Endothelial cell of umbilical vein (primary cell): ENCODE results near the gene PEX7. TPM values are rescaled to one million over a fixed set of nuclear protein-coding genes. Genes with fewer than 3 reads are reported as not detected.
A peak's percentile ranks its signal among the peaks of the same experiment; 100 is the strongest.

Experiments used
- BruUV-seq: library from RNA; stranded (reverse); fragments of 400-500 nt; replicated peaks from 2 replicates; lab custom pipeline; 2021; lab: Mats Ljungman, UMichigan
- CTCF ChIA-PET: fragments of 300-600, 350-600 bp; sonication (Branson Sonifier 250); formaldehyde crosslinking; loops from one replicate; lab custom pipeline; 2021; ENCODE audit warnings: antibody characterized with exemption, inconsistent platforms; lab: Charles Lee
- POLR2A ChIA-PET: fragments of 300-600, 350-600 bp; sonication (Branson Sonifier 250); formaldehyde crosslinking; loops from one replicate; lab custom pipeline; 2021; ENCODE audit warnings: antibody characterized with exemption, inconsistent platforms; lab: Charles Lee
- DNase-seq: peaks from one replicate; pipeline ENCODE4 v3.0.0-alpha.2; 2011; ENCODE audit warnings: low read depth, low spot score
- FAIRE-seq: peaks from 2 replicates; lab custom pipeline; 2011; peaks lifted over from hg19 to GRCh38; lab: Jason Lieb, UNC
- H2AFZ ChIP-seq: 2 replicates; pipeline ENCODE4 v1.6.0; 2012; ENCODE audit warnings: low read depth, low read length, control low read depth, inconsistent platforms
- H3K27ac ChIP-seq: 2 replicates; pipeline ENCODE4 v1.5.1; 2011; ENCODE audit warnings: low read depth, mild to moderate bottlenecking, control low read depth, low read length, moderate library complexity; ENCODE audit not compliant: insufficient read depth
- H3K27me3 ChIP-seq, 2 experiments: 2 replicates each; pipeline versions ENCODE4 v1.6.0 to v1.6.1; 2011; ENCODE audit warnings: low read length in 2 of 2, mixed read lengths in 1 of 2; ENCODE audit not compliant: control insufficient read depth in 2 of 2, insufficient read depth in 2 of 2
- H3K36me3 ChIP-seq, 2 experiments: 2 replicates in 1 of 2; 3 replicates in 1 of 2; pipeline ENCODE4 v1.5.1; 2011; ENCODE audit warnings: low read length in 2 of 2, mild to moderate bottlenecking in 1 of 2, moderate library complexity in 1 of 2; ENCODE audit not compliant: control insufficient read depth in 2 of 2, insufficient read depth in 2 of 2; ENCODE audit errors: extremely low read depth in 1 of 2
- H3K4me1 ChIP-seq: 3 replicates; pipeline ENCODE4 v1.5.1; 2011; ENCODE audit warnings: mild to moderate bottlenecking, low read length; ENCODE audit not compliant: control insufficient read depth, insufficient read depth; ENCODE audit errors: extremely low read depth
- H3K4me2 ChIP-seq: 2 replicates; pipeline ENCODE4 v1.6.1; 2011; ENCODE audit warnings: low read length, control low read depth, mixed read lengths; ENCODE audit not compliant: insufficient read depth
- H3K4me3 ChIP-seq, 3 experiments: fragments of 200-600 bp in 1 of 3; sonication (generic), shearing (Covaris generic) in 1 of 3; replicated peaks in 1 of 3; 2 replicates each; pipeline ENCODE4 v1.5.1; 2011 to 2016; ENCODE audit warnings: control low read depth in 3 of 3, low read length in 3 of 3, mild to moderate bottlenecking in 2 of 3, inconsistent platforms in 1 of 3, low read depth in 1 of 3, moderate library complexity in 1 of 3; ENCODE audit not compliant: insufficient read depth in 1 of 3
- H3K79me2 ChIP-seq: 2 replicates; pipeline ENCODE4 v1.6.0; 2012; ENCODE audit warnings: low read length, inconsistent platforms; ENCODE audit not compliant: control insufficient read depth, insufficient read depth
- H3K9ac ChIP-seq: replicated peaks from 2 replicates; pipeline ENCODE3; 2011; ENCODE audit warnings: low read length, control low read depth; ENCODE audit not compliant: insufficient read depth; ENCODE audit errors: extremely low read depth
- H3K9me1 ChIP-seq: replicated peaks from 3 replicates; pipeline ENCODE4 v1.6.0; 2011; ENCODE audit warnings: mild to moderate bottlenecking, low read length; ENCODE audit not compliant: control insufficient read depth, insufficient read depth; ENCODE audit errors: extremely low read depth
- H3K9me3 ChIP-seq: replicated peaks from 2 replicates; pipeline ENCODE4 v1.5.1; 2012; ENCODE audit warnings: low read length, inconsistent platforms; ENCODE audit not compliant: control insufficient read depth, insufficient read depth
- H4K20me1 ChIP-seq: replicated peaks from 2 replicates; pipeline ENCODE3; 2011; ENCODE audit warnings: mild to moderate bottlenecking, low read length; ENCODE audit not compliant: control insufficient read depth, insufficient read depth; ENCODE audit errors: extremely low read depth
- CTCF ChIP-seq, 2 donors: IDR thresholded peaks; 1 replicate in 1 of 2; 2 replicates in 1 of 2; pipeline ENCODE4 v1.5.1; 2011; ENCODE audit warnings: low read length in 2 of 2, mild to moderate bottlenecking in 2 of 2, moderate library complexity in 2 of 2, control low read depth in 1 of 2, inconsistent platforms in 1 of 2, low read depth in 1 of 2; ENCODE audit not compliant: insufficient read depth in 1 of 2; ENCODE audit errors: extremely low read depth in 1 of 2
- EZH2 ChIP-seq: IDR thresholded peaks from 2 replicates; pipeline ENCODE4 v1.6.1; 2012; ENCODE audit warnings: borderline replicate concordance, low read depth, mild to moderate bottlenecking, moderate library complexity, low read length, inconsistent platforms; ENCODE audit not compliant: severe bottlenecking
- FOS ChIP-seq: IDR thresholded peaks from 2 replicates; pipeline ENCODE4 v1.6.1; 2011; ENCODE audit warnings: mild to moderate bottlenecking, low read length, moderate library complexity, borderline replicate concordance; ENCODE audit not compliant: insufficient read depth
- GATA2 ChIP-seq: IDR thresholded peaks from 2 replicates; pipeline ENCODE4 v1.7.0; 2011; ENCODE audit warnings: low read depth, mild to moderate bottlenecking, moderate library complexity, mixed read lengths, low read length; ENCODE audit not compliant: insufficient read length, insufficient read depth
- JUN ChIP-seq: IDR thresholded peaks from 2 replicates; pipeline ENCODE4 v1.6.1; 2011; ENCODE audit warnings: borderline replicate concordance, low read depth; ENCODE audit not compliant: insufficient read length, insufficient read depth
- MAX ChIP-seq: IDR thresholded peaks from 2 replicates; pipeline ENCODE4 v1.6.1; 2011; ENCODE audit not compliant: insufficient read depth, insufficient read length
- MYC ChIP-seq: IDR thresholded peaks from one replicate; pipeline ENCODE4 v1.6.1; 2011; ENCODE audit warnings: mild to moderate bottlenecking, low read depth, low read length
- POLR2A ChIP-seq: IDR thresholded peaks from 2 replicates; pipeline ENCODE4 v1.6.1; 2012; ENCODE audit warnings: low read depth, mild to moderate bottlenecking, control low read depth, low read length
- POLR2AphosphoS5 ChIP-seq: IDR thresholded peaks from 2 replicates; pipeline ENCODE4 v1.6.1; 2012; ENCODE audit warnings: low read depth, mild to moderate bottlenecking, control low read depth, low read length, moderate library complexity; ENCODE audit not compliant: insufficient read depth
- dilution Hi-C: fragments of 300-500 bp; cut with MboI; formaldehyde crosslinking; loops from one replicate; pipeline ENCODE4 v1.15.0; 2019; ENCODE audit warnings: low sequenced_read_pairs; ENCODE audit not compliant: extremely low pct_ligation_motif_present
- intact Hi-C: fragments of 100-400 bp; cut with micrococcal nuclease; formaldehyde crosslinking; loops from one replicate; pipeline ENCODE4 v1.10.0; 2022
- polyA plus RNA-seq, 4 experiments: library from polyadenylated mRNA; depleted of rRNA in 3 of 4; stranded (reverse) in 3 of 4; unstranded in 1 of 4; fragments of >200 nt; gene quantifications; 2 replicates each; pipeline versions ENCODE4 v1.2.1 to v1.2.3, GENCODE V29; 2011 to 2012; ENCODE audit warnings: missing spikeins in 1 of 4
- total RNA-seq: library from RNA; stranded (reverse); gene quantifications from 2 replicates; pipeline ENCODE4 v1.2.3, GENCODE V29; 2021

Gene PEX7
- total and polyA plus RNA-seq, 2 donors (not counting 3 experiments of a cell fraction or from before 2014, with no cell fraction given), result 3.7 to 5.7 TPM

DNA sequence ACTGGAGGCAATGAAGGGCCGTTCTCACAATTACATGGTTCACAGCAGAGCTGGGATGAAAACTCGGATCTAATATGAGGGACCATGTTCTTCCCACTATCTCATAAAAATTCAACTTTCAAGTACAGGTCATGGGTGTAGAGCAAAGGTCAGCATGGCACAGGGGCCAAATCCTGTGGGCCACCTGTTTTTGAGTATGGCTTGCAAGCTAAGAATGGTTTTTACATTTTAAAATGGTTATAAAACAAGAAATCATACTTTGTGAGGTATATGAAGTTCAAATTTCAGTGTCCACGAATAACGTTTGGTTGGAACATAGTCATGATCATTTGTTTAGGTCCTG is 34.7 kb upstream of the PEX7 start:
- H3K4me1 ChIP-seq, result peaks cover 45% of the 10 kb centered on the region
- H2AFZ ChIP-seq, result no peak overlapping the region
- H3K79me2 ChIP-seq, result peaks cover 43% of the 10 kb centered on the region
- H3K4me2 ChIP-seq, result peak overlapping the region; percentile 26
- H4K20me1 ChIP-seq, result no peaks in the 10 kb centered on the region
- no TSS peak for BruUV-seq
- no peaks in the 10 kb centered on the region for H3K9me1 ChIP-seq
- no peak overlapping the region for H3K4me3 ChIP-seq
- peak overlapping the region; percentile 28 for H3K27ac ChIP-seq
- no peak for DNase-seq
- H3K27me3 ChIP-seq, result no peaks in the 10 kb centered on the region
- intact Hi-C loops (loop anchor here (10.0 kb wide), 1 partner anchor 1293 kb away; the partner anchor contains the start of gene AHI1), dilution Hi-C loops (no loop called here)
- no peak overlapping the region for H3K9ac ChIP-seq
- no peak for FAIRE-seq
- no peaks in the 10 kb centered on the region for H3K9me3 ChIP-seq
- no peaks in the 10 kb centered on the region for H3K36me3 ChIP-seq
- ChIA-PET POLR2A (no interaction called here), CTCF (interaction anchor here (0.6 to 8.7 kb wide), 2 partner anchors 143 to 513 kb away, joined by 4 to 708 read pairs; no protein-coding TSS in a partner anchor)
- no peak for TF ChIP-seq POLR2AphosphoS5
- TF ChIP-seq MAX, result no peak
- TF ChIP-seq MYC, result no peak
- TF ChIP-seq GATA2, result no peak
- TF ChIP-seq POLR2A, result no peak
- no peak for TF ChIP-seq FOS
- no peak for TF ChIP-seq EZH2
- no peak for TF ChIP-seq CTCF (IDR thresholded peaks at IDR 0.05; ENCODE audit: extremely low read depth in 1 of 2, insufficient read depth in 1 of 2, low read depth in 1 of 2, low read length in 2 of 2)
- TF ChIP-seq JUN, result no peak
